Amniotic stem cell (primary cell): Measurements from ENCODE around the gene LSMEM2.
"Not testable (repeated sequence)": the region's sequence is repeated elsewhere in the genome, so short reads cannot be mapped to it uniquely, and the experiment has no call there.

ENCODE experiments used
- DNase-seq: peaks from one replicate; lab custom pipeline; 2025; lab: John Stamatoyannopoulos, UW

Gene LSMEM2

DNA sequence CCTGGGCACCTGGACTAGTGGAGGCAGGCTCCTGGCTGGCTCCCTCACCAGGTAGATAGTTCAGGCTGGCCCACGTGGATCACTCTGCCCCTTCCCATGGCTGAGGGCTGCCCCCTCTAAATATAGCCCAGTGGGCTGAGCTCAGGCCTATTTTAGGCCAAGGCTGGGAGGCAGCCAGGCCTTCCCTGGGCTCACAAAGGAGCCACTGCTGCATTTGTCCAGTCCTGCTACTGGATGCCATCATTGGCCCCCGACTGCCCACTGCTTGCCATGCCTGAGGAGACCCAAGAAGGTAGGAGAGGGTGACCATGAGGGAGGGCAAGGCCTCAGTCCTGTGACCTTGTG lies at the start of gene LSMEM2:
Gene LSMEM2 (plus strand): TSS at position 208 of the 345 bp plus-strand sequence. CDS start 27 bp downstream, at position 235.
- no peak for DNase-seq

DNA sequence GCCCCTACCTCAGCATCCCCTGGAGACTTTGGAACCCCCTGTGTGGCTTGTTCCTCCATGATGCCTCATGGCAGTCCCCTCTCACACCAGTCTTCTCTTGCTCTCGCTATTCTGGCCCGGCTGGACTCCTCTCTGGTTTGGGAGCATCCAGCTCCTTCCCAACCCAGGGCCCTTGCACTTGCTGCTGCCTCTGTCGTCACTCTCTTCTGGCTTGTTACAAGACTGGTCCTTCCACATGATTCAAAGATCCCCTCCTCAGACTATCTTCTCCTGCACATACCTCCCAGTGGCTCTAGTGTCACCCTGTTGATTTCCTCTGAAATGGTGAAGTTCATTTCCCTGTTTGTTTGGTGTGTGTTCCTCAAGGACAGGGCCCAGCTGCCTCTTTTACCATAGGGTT lies 49.4 kb upstream of the LSMEM2 start:
- no peak for DNase-seq

DNA sequence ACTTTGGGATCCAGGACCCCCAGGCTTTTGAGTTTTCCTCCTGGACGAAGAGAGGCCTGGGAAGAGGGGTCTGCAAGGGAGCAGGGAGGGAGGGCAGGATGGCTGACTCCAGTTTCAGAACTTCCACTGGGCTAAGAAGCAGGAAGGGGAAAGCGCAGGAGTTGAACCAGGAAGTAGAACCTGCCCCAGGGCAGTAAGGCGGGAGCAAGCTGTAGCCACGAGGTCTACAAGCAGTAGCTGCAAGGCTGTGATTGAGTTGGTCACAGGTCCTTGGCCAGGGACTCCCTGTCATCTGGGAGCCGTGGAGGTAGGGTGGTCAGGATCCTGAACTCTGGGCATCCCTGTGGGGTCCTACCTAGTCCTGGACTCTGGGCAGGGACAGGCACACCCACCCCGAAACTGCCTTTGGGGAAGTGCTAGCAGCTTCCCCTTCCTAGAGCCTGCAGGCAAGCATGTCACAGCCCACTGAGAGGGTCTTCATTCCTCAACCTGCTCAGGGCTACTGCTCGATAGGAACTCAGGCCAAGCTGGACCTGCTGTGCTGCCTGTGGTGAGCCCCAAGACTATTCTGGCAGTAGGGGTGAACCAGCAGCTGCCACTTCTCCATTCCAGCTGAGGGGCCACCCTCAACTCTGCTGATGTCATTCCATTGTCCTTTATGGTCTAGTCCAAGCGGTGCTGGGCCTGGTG lies 48.6 kb upstream of the LSMEM2 start:
- no peak for DNase-seq

DNA sequence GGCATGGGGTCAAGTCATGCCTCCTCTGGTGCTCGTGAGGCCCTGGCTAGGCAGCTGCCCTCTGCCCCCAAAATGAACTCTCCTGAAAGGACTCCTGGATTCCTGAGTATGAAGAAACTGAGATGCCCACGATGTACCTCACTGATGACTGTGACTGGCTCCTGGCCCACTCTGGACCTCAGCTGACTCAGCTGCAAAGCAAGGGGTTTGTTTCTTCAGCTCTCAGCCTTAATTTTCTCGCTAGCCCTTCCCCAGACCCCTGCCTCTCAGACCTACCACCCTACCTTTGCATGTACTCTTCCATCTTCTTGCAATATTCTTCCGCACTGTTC lies 48.1 kb upstream of the LSMEM2 start:
- no peak for DNase-seq

DNA sequence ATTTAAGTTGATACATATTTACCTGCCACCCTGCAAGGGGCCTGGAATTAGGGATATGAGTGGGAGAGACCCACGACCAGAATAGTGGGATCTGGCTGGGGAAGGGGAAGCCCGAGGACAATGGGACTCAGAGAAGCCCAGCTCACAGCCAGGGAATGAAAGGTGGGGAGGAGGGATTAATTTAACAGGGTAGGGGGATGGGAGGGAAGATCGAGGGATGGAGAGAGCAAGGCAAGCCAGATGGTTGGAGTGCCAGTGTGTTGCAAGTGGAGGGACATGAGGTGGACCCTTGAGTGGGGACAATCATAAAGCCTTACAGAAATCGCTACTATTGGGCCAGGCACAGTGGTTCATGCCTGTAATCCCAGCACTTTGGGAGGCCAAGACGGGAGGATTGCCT lies 47.3 kb upstream of the LSMEM2 start:
- no peak for DNase-seq

DNA sequence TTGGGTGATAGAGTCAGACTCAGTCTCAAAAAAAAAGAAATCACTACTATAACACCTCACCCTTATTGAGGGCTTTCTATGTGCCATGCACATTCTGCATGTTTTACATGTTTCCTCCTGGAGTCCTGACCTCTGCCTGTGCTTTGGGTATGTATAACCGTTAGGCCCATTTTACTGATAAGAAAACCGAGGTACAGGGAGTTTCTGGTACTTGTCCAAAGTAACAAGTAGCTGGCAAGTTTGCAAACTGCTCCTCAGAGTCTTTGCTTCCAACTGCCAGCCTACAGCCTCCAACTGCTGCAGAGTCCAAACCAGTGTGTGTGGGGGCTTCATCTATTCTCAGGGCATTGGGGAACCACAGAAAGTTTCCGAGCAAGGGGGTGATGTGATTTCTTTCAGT lies 46.6 kb upstream of the LSMEM2 start:
- no peak for DNase-seq

DNA sequence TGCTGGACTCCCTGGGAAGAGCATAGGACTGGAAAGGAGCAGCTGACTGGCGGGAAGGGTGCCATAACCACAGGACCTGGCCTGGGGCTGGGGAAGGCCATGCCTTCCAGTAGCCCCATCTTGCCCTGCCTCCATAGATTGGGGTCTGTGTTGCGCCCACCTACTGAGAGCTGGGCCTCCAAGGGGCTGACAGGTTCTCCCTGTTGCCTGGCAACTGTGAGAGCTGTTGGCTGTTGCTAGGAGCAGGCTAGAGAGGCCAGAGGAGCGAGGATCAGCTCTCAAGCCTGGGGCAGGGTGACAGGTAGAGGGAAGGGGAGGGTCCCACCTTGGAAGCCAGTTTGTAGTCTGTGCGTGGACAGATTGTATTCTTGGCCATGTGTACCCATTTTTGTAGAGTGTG lies 45.7 kb upstream of the LSMEM2 start:
- no peak for DNase-seq

DNA sequence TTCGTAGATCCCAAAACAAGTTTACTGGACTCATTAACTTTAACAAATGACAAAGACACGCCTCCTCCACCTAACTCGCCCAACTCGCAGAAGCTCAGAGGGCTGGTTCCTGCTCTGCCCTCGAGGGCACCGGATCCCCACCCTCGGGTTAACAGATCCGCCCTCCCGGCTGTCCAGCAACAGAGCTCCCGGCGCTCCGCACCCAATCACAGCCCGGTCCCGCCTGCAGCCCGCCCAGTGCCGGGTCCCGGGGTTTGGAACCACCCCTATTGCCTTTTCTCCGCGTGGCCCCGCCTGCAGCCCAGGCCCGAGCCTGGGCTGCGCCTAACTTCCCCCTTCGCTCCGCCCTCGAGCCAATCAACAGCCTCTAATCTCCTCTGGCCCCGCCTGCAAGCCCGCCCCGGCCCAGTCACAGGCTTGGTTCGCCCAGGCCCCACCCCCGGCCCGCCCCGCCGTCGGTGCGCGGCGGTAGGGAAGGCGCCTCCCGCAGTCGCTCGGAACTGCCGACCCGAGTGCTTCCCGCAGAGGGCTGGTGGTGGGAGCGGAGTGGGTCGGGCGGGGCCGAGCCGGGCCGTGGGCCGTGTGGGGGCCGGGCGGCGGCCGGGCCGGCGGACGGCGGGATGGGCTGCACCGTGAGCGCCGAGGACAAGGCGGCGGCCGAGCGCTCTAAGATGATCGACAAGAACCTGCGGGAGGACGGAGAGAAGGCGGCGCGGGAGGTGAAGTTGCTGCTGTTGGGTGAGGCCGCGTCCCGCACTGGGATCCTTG lies 43.0 kb upstream of the LSMEM2 start, which contains the start of gene GNAI2:
Gene GNAI2 (plus strand): TSS at position 489 of the 768 bp plus-strand sequence. CDS start 132 bp downstream, at position 621.
- peak; percentile 98 for DNase-seq

DNA sequence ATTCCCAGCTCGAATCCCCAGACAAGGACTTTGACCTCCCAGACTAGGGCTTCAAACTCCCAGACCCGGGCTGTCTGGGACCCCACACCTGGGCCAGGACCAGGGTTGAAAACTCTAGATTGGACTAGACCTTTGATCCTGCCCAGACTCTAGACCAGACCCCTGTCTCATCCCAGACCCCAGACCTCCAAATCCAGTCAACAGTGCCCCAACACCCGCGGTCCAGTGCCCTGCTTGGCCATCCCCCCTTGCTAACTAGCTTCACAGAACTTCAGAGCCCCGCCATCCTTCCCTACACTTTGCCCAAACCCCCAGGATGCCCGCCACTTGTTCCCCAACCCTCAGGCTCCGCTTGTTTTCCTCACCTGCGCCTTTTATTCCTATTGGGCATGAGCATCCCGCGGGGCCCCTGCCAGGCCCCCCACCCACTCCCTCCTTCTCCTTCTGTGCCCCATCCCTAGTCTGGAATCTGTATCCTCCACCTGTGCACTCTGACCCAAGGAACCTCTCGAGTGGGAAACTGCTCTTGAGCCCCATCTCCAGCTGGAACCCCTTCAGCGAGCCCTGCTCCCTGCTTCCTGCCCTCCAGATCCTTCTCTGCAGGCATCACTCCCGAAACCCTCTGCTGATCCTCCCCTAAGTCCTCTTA lies 42.3 kb upstream of the LSMEM2 start:
- no peak for DNase-seq

DNA sequence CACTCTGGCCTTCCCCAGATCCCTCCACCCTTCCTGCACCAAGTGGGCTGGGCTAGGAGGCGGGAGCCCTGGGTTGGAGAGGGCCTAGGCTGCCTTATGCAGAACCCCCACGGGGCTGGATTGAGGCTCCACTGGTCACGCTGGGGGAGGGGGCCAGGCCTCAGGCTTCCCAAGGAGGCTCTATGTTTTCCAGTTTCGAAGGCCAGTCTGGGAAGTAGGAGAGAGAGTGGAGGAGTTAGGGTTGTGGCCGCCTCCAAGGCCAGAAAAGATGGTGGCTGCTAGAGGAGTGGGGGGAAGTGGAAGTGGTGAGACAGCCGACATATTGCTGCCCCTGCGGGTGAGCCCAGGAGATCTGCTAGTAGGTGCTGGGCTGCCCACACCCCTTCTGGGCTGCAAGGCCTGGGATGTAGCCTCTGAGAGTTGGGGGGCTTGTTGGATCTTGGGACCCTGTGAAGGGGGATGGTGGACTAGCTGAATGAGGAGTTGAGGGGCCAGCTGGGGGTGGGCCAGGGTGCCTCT lies 41.7 kb upstream of the LSMEM2 start:
- no peak for DNase-seq

DNA sequence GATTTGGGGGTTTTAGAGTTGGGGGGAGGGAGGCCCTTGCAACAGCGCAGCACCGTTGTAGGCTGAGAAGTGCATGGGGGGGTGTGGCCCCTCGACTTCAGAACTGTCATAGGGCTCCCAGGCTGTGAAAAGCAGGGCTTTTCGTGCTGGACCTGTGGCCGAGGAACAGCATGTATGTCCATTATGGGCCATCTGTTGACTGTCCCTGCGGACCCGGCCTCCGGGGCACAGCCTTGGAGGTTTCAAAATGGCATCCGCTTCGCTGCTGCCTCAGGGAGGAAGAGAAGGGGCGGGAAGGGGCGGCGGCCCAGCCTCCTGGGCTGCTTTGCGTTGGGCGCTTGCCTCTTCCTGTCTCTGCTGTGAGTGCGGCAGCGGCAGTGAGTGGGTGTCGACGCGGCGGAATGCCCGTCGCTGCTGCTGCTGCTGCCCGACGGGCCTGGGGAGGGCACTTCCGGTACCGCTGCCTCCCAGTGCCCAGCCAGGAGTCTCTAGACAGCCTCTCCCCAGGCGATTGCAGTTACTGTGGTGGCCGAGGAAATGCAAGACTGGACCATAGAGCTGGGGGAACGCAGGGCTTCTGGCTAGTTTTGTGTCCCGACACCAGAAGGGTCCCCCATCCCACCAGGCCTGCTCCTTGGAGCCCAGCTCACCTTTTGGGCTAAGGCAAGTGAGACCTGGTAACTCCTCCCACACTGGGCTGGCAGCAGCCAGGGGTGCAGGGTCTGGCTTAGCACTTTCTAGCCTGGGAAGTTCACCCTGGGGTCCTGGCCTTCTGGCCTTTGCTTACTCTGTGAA lies 40.9 kb upstream of the LSMEM2 start:
- peak; percentile 67 for DNase-seq

DNA sequence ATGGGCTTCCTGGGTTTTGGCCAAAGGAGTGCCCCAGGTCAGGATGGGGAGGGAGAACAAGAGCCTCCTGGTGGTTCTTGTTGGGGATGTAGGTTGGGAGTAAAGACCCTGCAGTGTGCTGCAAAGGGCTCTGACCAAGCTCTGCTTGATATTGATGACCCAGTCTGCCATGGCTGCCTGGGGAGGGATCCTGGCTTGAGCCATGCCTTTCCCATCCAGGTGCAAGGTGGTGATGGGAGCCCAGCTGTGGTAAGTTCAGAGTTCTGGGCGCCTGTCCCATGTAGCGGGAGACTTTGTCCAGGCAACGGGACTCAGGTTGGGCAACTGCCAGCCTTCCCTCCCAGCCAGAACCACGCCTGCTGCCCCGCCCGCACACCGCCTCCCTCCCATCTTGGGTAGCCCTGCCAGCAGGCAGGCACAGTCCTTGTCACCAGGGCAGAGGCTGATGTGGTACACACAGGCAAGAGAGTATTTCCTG lies 40.3 kb upstream of the LSMEM2 start:
- DNase-seq: no peak

DNA sequence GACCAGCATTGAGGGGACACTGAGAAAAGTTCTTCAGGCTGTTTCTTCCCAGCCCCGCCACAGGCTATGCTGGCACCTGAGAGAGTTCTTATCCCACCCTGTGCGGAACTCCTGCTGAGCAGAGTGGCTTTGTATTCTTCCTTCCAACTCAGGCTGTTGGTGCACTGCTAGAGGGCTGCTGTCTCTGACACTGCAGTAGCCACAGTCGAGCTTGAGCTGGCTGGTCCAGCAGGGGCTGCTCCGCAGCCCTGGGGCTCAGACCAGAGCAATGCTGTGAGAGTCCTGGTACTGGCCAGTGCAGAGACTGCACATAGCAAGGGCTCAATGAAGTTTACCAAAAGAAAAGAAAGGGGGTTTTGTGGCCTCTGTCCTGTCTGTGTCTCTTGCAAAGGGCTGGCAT lies 39.2 kb upstream of the LSMEM2 start:
- DNase-seq: no peak

DNA sequence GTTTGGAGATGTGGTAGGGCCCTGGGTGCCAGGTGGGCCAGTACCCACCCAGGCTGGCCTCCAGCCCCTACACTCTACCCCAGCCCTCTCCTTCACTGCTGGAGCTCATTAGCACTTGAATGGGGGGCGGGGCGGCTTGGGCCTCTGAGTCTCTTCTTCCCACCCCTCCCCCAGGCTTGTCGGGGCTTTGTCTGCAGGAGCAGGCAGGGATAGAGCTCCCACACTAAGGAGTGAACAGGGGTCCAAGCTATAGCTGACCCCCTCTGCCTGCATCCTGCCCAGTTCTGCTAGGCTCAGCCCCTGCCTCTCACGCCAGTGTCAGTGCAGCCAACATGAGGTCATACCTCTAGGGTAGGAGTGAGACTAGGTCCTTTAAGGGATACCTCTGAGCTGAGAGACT lies 37.7 kb upstream of the LSMEM2 start:
- no peak for DNase-seq

DNA sequence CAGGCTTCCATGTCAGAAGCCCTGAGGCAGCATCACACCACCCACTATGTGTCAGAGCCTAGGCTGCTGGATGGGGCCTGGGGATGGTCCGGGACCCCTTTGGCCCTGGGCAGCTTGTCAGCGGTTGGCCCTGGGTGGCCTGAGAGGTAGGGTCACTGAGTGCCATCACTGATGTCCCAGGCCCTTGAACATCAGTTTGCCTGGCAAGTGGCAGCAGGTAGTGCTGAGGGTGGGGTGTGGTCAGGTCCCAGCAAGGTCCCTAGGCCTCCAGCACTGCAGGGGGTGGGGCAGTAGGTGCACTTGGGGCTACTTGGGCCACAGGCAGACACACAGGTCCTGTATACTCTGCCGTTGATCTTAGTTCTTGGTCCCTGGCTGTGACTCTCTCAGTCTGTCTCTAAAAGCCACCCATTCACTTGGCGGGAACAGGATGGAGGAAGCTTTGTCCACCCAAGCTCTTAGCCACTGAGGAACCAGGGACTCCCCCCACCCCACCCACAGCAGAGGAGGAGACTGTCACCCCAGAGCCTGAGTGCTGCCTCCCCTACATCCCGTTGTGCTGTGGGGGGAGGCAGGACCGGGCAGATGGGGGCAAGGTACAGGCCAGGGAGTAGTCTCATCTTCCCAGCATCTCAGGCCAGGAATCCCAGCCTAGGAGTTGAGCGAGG lies 37.0 kb upstream of the LSMEM2 start:
- no peak for DNase-seq

DNA sequence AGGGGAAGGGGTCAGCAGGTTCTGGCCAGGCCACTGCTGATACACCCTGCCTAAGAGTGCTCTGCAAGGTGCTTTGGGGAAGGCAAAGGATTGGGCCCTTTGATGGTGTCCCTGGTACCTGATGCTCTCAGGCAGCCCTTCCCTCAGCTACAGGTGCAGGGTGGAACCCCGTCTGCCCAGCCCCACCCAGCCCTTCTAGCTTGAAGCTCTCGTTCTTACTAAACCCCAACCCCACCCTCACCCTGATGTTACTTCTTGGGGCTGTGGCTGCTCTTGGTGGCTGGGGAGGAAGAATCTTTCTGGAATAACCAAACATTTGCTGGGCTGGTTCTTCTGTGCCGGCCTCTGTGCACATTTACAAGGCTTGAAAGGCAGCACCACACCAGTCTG lies 36.5 kb upstream of the LSMEM2 start:
- no peak for DNase-seq

DNA sequence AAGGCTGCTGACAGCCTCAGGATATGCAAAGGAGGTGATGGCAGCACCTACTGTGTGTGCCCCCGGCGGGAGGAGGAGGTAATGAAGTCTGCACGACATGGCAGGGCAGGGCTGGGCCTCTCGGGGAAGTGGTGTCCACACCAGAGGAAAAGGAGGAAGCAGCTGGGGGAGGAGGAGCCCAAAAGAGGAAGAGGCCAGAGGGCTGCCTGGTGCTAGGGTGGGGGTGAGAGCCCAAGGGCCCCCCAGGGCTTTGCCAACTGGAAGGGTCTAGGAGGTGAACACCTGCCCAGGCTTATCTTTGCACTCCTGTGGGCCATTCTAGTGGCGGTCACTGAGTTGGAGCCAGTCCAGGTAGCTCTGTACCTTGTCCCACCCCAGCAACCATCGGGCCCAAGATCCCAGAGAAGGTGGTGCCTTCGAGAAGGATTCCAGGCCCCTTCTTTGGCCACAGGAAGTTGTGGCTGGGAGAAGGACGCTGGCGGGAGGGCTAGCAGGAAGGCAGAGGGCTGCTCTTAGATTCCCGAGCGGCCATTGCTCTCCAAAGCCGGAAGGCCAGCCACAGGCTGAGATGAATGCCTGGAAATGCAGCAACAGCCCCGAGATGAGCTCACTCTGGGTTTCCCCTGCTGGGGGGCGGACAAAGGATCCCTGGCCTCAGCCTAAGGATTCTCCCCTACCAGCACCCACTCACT lies 35.9 kb upstream of the LSMEM2 start:
- no peak for DNase-seq

DNA sequence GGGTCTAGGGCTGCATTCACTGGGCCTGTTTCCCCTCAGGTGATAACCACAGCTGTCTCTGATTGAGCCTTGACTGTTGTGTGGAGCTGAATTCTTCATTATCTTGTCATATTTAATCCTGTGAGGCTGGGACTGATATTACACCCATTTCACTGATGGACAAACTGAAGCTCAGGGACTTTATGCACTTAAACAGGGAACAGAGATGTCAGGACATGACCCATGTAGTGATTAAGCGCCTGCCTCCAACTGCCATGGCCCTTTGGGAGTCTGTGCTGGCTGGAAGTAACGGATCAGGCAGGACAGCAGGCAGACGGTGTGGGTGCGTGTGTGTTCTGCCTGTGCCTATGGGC lies 35.4 kb upstream of the LSMEM2 start:
- no peak for DNase-seq

DNA sequence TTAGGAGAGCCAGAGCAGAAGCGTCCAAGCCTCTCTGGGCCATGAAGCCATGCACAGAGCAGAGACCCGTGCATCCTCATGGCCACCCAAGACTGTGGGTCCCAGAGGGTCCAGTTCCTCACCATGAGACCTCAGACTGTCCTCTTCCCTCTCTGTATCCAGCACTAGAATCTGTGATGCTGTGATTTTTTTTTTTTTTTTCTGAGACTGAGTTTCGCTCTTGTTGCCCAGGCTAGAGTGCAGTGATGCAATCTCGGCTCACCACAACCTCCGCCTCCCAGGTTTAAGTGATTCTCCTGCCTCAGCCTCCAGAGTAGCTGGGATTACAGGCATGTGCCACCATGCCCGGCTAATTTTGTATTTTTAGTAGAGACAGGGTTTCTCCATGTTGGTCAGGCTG lies 34.1 kb upstream of the LSMEM2 start:
- DNase-seq: not testable (repeated sequence)

DNA sequence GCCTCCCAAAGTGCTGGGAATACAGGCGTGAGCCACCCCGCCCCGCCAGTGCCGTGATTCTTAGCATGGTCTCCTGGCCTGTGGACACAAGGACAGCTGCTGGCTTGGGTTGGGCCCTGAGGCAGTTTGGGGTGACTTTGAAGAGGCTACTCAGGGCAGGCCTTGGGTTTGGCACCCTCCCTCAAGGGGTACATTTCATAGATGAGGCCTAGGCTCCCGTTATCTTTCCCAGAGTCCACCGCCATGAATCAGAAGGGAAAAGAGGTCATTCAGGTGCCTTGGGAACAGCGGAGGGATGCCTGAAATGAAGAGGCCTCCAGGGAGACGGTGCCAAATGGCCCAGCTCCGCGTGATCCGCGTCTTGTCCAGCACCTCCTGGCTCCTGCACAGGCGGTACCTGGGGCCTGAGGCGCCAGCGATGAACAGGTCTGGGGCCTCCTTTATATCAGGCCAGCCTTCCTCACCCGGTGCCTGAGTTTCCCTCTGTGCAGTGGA lies 33.6 kb upstream of the LSMEM2 start:
- DNase-seq: no peak
